H1 (cell line): ENCODE measurements around the gene CENPC. TPM values are rescaled to one million over a fixed set of nuclear protein-coding genes. Genes with fewer than 3 reads are reported as not detected.

ENCODE experiments used
- CTCF ChIA-PET: fragments of 300-600 bp; sonication (Branson Sonifier 250); formaldehyde crosslinking; loops from one replicate; lab custom pipeline; 2021; ENCODE audit not compliant: partially characterized antibody; lab: Charles Lee
- POLR2A ChIA-PET: fragments of 300-600 bp; sonication (Branson Sonifier 250); formaldehyde crosslinking; loops from one replicate; lab custom pipeline; 2021; ENCODE audit warnings: inconsistent platforms; ENCODE audit not compliant: partially characterized antibody; lab: Charles Lee
- DNase-seq, 2 experiments: peaks; one replicate each; pipeline versions ENCODE4 v3.0.0 to v3.0.0-alpha.2; 2010 to 2022; ENCODE audit warnings: low spot score in 2 of 2, low read depth in 1 of 2, mixed read lengths in 1 of 2
- FAIRE-seq: peaks from 2 replicates; lab custom pipeline; 2011; peaks lifted over from hg19 to GRCh38; lab: Jason Lieb, UNC
- H2AFZ ChIP-seq: 2 replicates; pipeline ENCODE4 v1.8.1; 2012; ENCODE audit warnings: low read length, inconsistent platforms
- H2AK5ac ChIP-seq: 2 replicates; pipeline ENCODE4 v1.6.1; 2013; ENCODE audit warnings: low read depth, low read length
- H2BK120ac ChIP-seq: replicated peaks from 2 replicates; pipeline ENCODE3; 2013; ENCODE audit warnings: low read depth, low read length, inconsistent platforms
- H2BK12ac ChIP-seq: 2 replicates; pipeline ENCODE4 v1.6.1; 2013; ENCODE audit warnings: low read depth, low read length
- H2BK15ac ChIP-seq: 2 replicates; pipeline ENCODE4 v1.6.1; 2013; ENCODE audit warnings: low read length
- H2BK20ac ChIP-seq: 2 replicates; pipeline ENCODE4 v1.6.1; 2013; ENCODE audit warnings: low read length
- H2BK5ac ChIP-seq: 2 replicates; pipeline ENCODE4 v1.6.1; 2013; ENCODE audit warnings: low read depth, low read length
- H3K14ac ChIP-seq: 2 replicates; pipeline ENCODE4 v1.6.1; 2013; ENCODE audit warnings: inconsistent platforms; ENCODE audit not compliant: insufficient read length
- H3K18ac ChIP-seq: 2 replicates; pipeline ENCODE4 v1.6.1; 2013; ENCODE audit warnings: low read length; ENCODE audit errors: extremely low read depth
- H3K23ac ChIP-seq: 2 replicates; pipeline ENCODE4 v1.6.1; 2013; ENCODE audit warnings: inconsistent platforms; ENCODE audit not compliant: insufficient read length
- H3K23me2 ChIP-seq: 2 replicates; pipeline ENCODE4 v1.6.1; 2013; ENCODE audit warnings: low read depth, low read length
- H3K27ac ChIP-seq: 2 replicates; pipeline ENCODE4 v1.6.1; 2011; ENCODE audit warnings: low read depth, low read length, inconsistent platforms
- H3K27me3 ChIP-seq, 4 experiments: replicated peaks in 1 of 4; 1 replicate in 1 of 4; 2 replicates in 3 of 4; pipeline versions ENCODE4 v1.6.1 to v1.8.1; 2011 to 2013; ENCODE audit warnings: low read length in 3 of 4, mild to moderate bottlenecking in 3 of 4, inconsistent platforms in 2 of 4, mixed read lengths in 2 of 4, moderate library complexity in 1 of 4; ENCODE audit not compliant: control insufficient read depth in 3 of 4, insufficient read depth in 3 of 4; ENCODE audit errors: extremely low read depth in 1 of 4
- H3K36me3 ChIP-seq, 4 experiments: 2 replicates each; pipeline versions ENCODE4 v1.6.1 to v1.8.1; 2011 to 2013; ENCODE audit warnings: mild to moderate bottlenecking in 4 of 4, low read length in 3 of 4, moderate library complexity in 2 of 4, control low read depth in 1 of 4, inconsistent platforms in 1 of 4; ENCODE audit not compliant: insufficient read depth in 4 of 4, control insufficient read depth in 2 of 4
- H3K4ac ChIP-seq: replicated peaks from 2 replicates; pipeline ENCODE3; 2013; ENCODE audit warnings: low read length, low read depth, mixed read lengths, inconsistent platforms; ENCODE audit not compliant: insufficient read length
- H3K4me1 ChIP-seq, 4 experiments: replicated peaks in 1 of 4; 1 replicate in 1 of 4; 2 replicates in 3 of 4; pipeline versions ENCODE4 v1.6.1 to v1.8.1; 2011 to 2013; ENCODE audit warnings: low read length in 3 of 4, inconsistent platforms in 2 of 4, mixed read lengths in 1 of 4; ENCODE audit not compliant: insufficient read depth in 4 of 4, control insufficient read depth in 3 of 4
- H3K4me2 ChIP-seq, 2 experiments: 2 replicates each; pipeline versions ENCODE4 v1.6.1 to v1.8.1; 2011 to 2013; ENCODE audit warnings: low read depth in 2 of 2, low read length in 2 of 2, control low read depth in 1 of 2, inconsistent platforms in 1 of 2, mild to moderate bottlenecking in 1 of 2; ENCODE audit not compliant: insufficient read depth in 1 of 2
- H3K4me3 ChIP-seq, 4 experiments: fragments of 200-600, 300-600 bp in 1 of 4; sonication (generic), shearing (Covaris generic), sonication (Bioruptor Twin) in 1 of 4; 2 replicates each; pipeline versions ENCODE4 v1.5.1 to v1.8.1; 2011 to 2016; ENCODE audit warnings: low read length in 4 of 4, low read depth in 3 of 4, control low read depth in 2 of 4, inconsistent platforms in 2 of 4, mild to moderate bottlenecking in 2 of 4, mixed read lengths in 1 of 4, moderate library complexity in 1 of 4; ENCODE audit not compliant: insufficient read depth in 2 of 4; ENCODE audit errors: extremely low read depth in 1 of 4
- H3K56ac ChIP-seq: replicated peaks from 2 replicates; pipeline ENCODE3; 2013; ENCODE audit warnings: low read depth, mild to moderate bottlenecking, mixed read lengths, low read length, inconsistent platforms; ENCODE audit not compliant: insufficient read length
- H3K79me1 ChIP-seq: 2 replicates; pipeline ENCODE4 v1.6.1; 2013; ENCODE audit warnings: low read depth, low read length, control low read depth
- H3K79me2 ChIP-seq, 2 experiments: 2 replicates each; pipeline versions ENCODE4 v1.6.1 to v1.8.1; 2012 to 2013; ENCODE audit warnings: low read length in 2 of 2, mild to moderate bottlenecking in 2 of 2, inconsistent platforms in 1 of 2; ENCODE audit not compliant: insufficient read depth in 2 of 2, control insufficient read depth in 1 of 2
- H3K9ac ChIP-seq, 4 experiments: replicated peaks in 1 of 4; 1 replicate in 1 of 4; 2 replicates in 3 of 4; pipeline versions ENCODE4 v1.6.1 to v1.8.1; 2011 to 2013; ENCODE audit warnings: low read depth in 3 of 4, low read length in 3 of 4, control low read depth in 2 of 4, mild to moderate bottlenecking in 2 of 4, moderate library complexity in 2 of 4, inconsistent platforms in 1 of 4; ENCODE audit errors: extremely low read depth in 1 of 4
- H3K9me3 ChIP-seq, 2 experiments: 2 replicates each; pipeline versions ENCODE4 v1.6.1 to v1.8.1; 2012 to 2013; ENCODE audit warnings: mild to moderate bottlenecking in 2 of 2, moderate library complexity in 2 of 2, control low read depth in 1 of 2, inconsistent platforms in 1 of 2, low read depth in 1 of 2, low read length in 1 of 2, mixed read lengths in 1 of 2; ENCODE audit not compliant: insufficient read depth in 2 of 2
- H4K20me1 ChIP-seq, 2 experiments: replicated peaks in 1 of 2; 2 replicates each; pipeline versions ENCODE3 to v1.8.1; 2011 to 2013; ENCODE audit warnings: inconsistent platforms in 2 of 2, low read length in 2 of 2, mild to moderate bottlenecking in 1 of 2; ENCODE audit not compliant: insufficient read depth in 2 of 2, control insufficient read depth in 1 of 2
- H4K5ac ChIP-seq: 2 replicates; pipeline ENCODE4 v1.6.1; 2013; ENCODE audit warnings: low read length, low read depth, mixed read lengths, inconsistent platforms; ENCODE audit not compliant: insufficient read length
- H4K8ac ChIP-seq: 2 replicates; pipeline ENCODE4 v1.8.0; 2013; ENCODE audit warnings: mild to moderate bottlenecking, moderate library complexity, low read length, inconsistent platforms; ENCODE audit not compliant: insufficient read depth; ENCODE audit errors: extremely low read depth
- H4K91ac ChIP-seq: replicated peaks from 2 replicates; pipeline ENCODE3; 2013; ENCODE audit warnings: low read length, mixed read lengths, inconsistent platforms; ENCODE audit not compliant: insufficient read length
- EGR1 ChIP-seq: IDR thresholded peaks from 2 replicates; pipeline ENCODE4 v1.6.1; 2011; ENCODE audit warnings: low read depth, low read length, borderline replicate concordance
- JUN ChIP-seq: IDR thresholded peaks from 2 replicates; pipeline ENCODE4 v1.6.1; 2011; ENCODE audit warnings: low read depth, mild to moderate bottlenecking, improper control_type of control experiment, low read length
- SP2 ChIP-seq: IDR thresholded peaks from 2 replicates; pipeline ENCODE4 v1.6.1; 2012; ENCODE audit warnings: mild to moderate bottlenecking, low read length, inconsistent platforms
- WGBS, 2 experiments: shearing (Covaris generic) in 1 of 2; methylation state at CpG; one replicate each; pipeline versions ENCODE4 v1.1.6 to v1.1.7; 2013 to 2015; ENCODE audit warnings: low lambda C conversion rate in 2 of 2, mixed read lengths in 2 of 2, inconsistent platforms in 1 of 2, low coverage in 1 of 2, missing lambda C conversion rate in 1 of 2; ENCODE audit not compliant: insufficient replicate concordance in 2 of 2, insufficient coverage in 1 of 2, insufficient read length in 1 of 2; ENCODE audit errors: extremely low coverage in 1 of 2, missing lambda C conversion rate in 1 of 2; 5-methylcytosine and 5-hydroxymethylcytosine counted together
- polyA plus RNA-seq, 7 experiments: library from polyadenylated mRNA; depleted of rRNA in 3 of 7; stranded (reverse) in 5 of 7; unstranded in 2 of 7; fragments of >200 nt in 5 of 7; fragments of 200-250 nt in 2 of 7; gene quantifications; 1 replicate in 5 of 7; 2 replicates in 1 of 7; 4 replicates in 1 of 7; pipeline versions ENCODE4 v1.2.1 to v1.2.3, GENCODE V29; 2011 to 2013; ENCODE audit warnings: missing spikeins in 2 of 7, mixed read lengths in 2 of 7
- total RNA-seq: library from RNA; stranded (reverse); fragmentation: NEBNext Ultra II Directional; extraction: Animal tissue kit (Norgen Biotek cat#: 25700); gene quantifications from 2 replicates; pipeline ENCODE4 v1.2.1, GENCODE V29; 2021
- TF ChIP-seq, protein P1 (sequence below): IDR thresholded peaks from 2 replicates; pipeline ENCODE4 v1.6.1; 2011; ENCODE audit warnings: low read length, improper control_type of control experiment
- TF ChIP-seq, protein P2 (sequence below): IDR thresholded peaks from 2 replicates; pipeline ENCODE4 v1.6.1; 2012; ENCODE audit warnings: low read length, inconsistent platforms

The CENPC gene
- total and polyA plus RNA-seq, 2 of the 8 experiments (the other 6 are each of a cell fraction or from before 2014, with no cell fraction given) = 2.8 to 15.7 TPM

DNA sequence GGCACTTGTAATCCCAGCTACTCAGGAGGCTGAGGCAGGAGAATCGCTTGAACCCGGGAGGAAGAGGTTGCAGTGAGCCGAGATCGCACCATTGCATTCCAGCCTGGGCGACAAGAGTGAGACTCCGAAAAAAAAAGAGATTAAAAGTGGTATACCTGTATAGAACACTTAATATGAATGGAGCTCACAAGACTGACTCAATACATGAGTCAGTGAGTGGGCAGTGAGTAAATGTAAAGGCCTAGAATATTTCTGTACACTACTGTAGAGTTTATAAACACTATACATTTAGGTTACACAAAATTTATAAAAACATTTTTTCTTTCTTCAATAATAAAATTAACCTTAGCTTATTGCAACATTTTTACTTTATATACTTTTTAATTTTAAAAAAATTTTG, 93.8 kb downstream of the CENPC start:
- no peak overlapping the region for H2BK15ac ChIP-seq
- FAIRE-seq (no peak), DNase-seq (no peak)
- H3K79me1 ChIP-seq = no peaks in the 10 kb centered on the region
- H2BK120ac ChIP-seq = no peak overlapping the region
- 0 out of 8 replicates have a peak, but pooled peaks cover 0 to 3% (median 0%) of the 10 kb centered on the region in 4 experiments for H3K36me3 ChIP-seq
- no peaks in the 10 kb centered on the region; the same call in 1 of the 2 replicates for H3K23me2 ChIP-seq
- no peak overlapping the region for H2BK5ac ChIP-seq
- no peak overlapping the region for H3K56ac ChIP-seq
- no peak overlapping the region for H3K18ac ChIP-seq
- H2AFZ ChIP-seq = no peak overlapping the region
- H3K14ac ChIP-seq = no peak overlapping the region
- no peak overlapping the region for H3K27ac ChIP-seq
- no peaks in the 10 kb centered on the region for H3K79me2 ChIP-seq
- no peak overlapping the region for H3K23ac ChIP-seq
- no peaks in the 10 kb centered on the region for H3K9me3 ChIP-seq
- ChIA-PET CTCF (interaction anchor here (0.6 to 0.7 kb wide), 2 partner anchors 272 to 477 kb away, joined by 3 read pairs; no protein-coding TSS in a partner anchor), POLR2A (no interaction called here)
- H4K91ac ChIP-seq = no peak overlapping the region
- no peak overlapping the region for H4K5ac ChIP-seq
- H2BK12ac ChIP-seq = no peak overlapping the region
- 86% methylated on average over 6 of the region's 6 CpGs; no CpG with 5 or more reads in 1 of the 2 experiments for WGBS, 2 experiments
- no peaks in the 10 kb centered on the region for H4K20me1 ChIP-seq
- no peak overlapping the region for H2AK5ac ChIP-seq
- no peak overlapping the region for H2BK20ac ChIP-seq
- no peak overlapping the region for H3K4me3 ChIP-seq
- H4K8ac ChIP-seq = no peak overlapping the region
- no peaks in the 10 kb centered on the region for H3K27me3 ChIP-seq
- H3K4me1 ChIP-seq = no peaks in the 10 kb centered on the region
- no peak overlapping the region for H3K9ac ChIP-seq
- H3K4ac ChIP-seq = no peak overlapping the region
- no peak overlapping the region for H3K4me2 ChIP-seq
- TF ChIP-seq SP2 (no peak), EGR1 (no peak), JUN (no peak)
- TF ChIP-seq, protein P1, sequence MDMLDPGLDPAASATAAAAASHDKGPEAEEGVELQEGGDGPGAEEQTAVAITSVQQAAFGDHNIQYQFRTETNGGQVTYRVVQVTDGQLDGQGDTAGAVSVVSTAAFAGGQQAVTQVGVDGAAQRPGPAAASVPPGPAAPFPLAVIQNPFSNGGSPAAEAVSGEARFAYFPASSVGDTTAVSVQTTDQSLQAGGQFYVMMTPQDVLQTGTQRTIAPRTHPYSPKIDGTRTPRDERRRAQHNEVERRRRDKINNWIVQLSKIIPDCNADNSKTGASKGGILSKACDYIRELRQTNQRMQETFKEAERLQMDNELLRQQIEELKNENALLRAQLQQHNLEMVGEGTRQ = no peak
- TF ChIP-seq, protein P2, sequence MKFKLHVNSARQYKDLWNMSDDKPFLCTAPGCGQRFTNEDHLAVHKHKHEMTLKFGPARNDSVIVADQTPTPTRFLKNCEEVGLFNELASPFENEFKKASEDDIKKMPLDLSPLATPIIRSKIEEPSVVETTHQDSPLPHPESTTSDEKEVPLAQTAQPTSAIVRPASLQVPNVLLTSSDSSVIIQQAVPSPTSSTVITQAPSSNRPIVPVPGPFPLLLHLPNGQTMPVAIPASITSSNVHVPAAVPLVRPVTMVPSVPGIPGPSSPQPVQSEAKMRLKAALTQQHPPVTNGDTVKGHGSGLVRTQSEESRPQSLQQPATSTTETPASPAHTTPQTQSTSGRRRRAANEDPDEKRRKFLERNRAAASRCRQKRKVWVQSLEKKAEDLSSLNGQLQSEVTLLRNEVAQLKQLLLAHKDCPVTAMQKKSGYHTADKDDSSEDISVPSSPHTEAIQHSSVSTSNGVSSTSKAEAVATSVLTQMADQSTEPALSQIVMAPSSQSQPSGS = no peak
